ENCODE measurements around the gene ZFP36L1.
A peak's percentile ranks its signal among the peaks of the same experiment; 100 is the strongest.

ZFP36L1 gene

GRCh38 chr14:68781161-68782021 lies 11.5 kb downstream of the ZFP36L1 start:
- Histone ChIP-seq H3K4me3 (ENCODE audit: severe bottlenecking) (no peak overlapping the region), H3K4me1 (ENCODE audit: insufficient read depth, poor library complexity, severe bottlenecking) (peaks cover 40% of the 10 kb centered on the region), H3K9me3 (ENCODE audit: severe bottlenecking) (no peaks in the 10 kb centered on the region), H3K36me3 (ENCODE audit: low read depth) (no peaks in the 10 kb centered on the region), H3K27me3 (ENCODE audit: insufficient read depth, poor library complexity, severe bottlenecking) (no peaks in the 10 kb centered on the region), H3K27ac (ENCODE audit: poor library complexity, severe bottlenecking) (peak overlapping the region; percentile 99)
- no peak for DNase-seq (ENCODE audit: low spot score)
- ATAC-seq (ENCODE audit: low read depth) = no peak
- no peak for TF ChIP-seq CTCF (IDR thresholded peaks at IDR 0.05; ENCODE audit: poor library complexity, severe bottlenecking)

DNA sequence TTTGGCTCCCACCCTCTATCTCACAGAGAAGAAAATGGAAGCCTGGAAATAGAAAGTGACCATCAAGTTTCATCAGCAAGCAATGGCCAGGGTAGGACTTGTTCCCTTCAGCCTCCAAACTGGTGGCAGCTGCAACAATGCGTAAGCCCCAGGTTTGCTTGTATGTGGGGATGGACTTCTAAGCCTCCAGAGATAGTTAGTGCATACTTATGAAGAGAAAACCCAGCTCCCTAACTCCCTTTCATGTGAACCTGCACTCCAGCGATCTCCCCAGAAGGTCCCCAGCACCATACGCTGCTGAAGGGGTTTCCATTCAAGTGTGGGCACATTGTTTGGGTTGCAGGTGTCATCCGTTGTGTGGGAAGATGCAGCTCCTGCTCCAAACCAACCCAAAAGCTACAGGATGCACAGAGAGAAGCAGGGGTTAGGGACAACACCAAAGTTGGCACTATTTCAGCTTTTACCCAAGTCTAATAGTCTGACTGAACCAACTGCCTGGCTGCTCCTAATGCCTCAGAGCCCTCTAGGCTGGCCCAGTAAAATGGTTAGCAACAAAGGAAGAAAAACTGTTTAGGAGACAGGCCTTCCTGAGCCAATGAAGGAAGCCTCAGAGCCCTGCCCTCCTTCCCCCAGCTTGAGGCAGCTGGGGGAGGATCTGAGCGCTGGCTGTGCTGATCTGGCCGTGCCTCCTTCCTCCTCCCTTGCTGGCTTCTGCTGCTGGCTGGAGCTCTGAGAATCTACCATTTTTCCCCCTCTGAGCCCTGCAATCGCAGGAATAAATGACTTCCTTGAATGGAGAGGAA lies 12.3 kb downstream of the ZFP36L1 start:
- ATAC-seq (ENCODE audit: low read depth) (no peak), DNase-seq (ENCODE audit: low spot score) (no peak)
- Histone ChIP-seq H3K27ac (ENCODE audit: poor library complexity, severe bottlenecking) (peak overlapping the region; percentile 99), H3K9me3 (ENCODE audit: severe bottlenecking) (no peaks in the 10 kb centered on the region), H3K27me3 (ENCODE audit: insufficient read depth, poor library complexity, severe bottlenecking) (no peaks in the 10 kb centered on the region), H3K36me3 (ENCODE audit: low read depth) (no peaks in the 10 kb centered on the region), H3K4me1 (ENCODE audit: insufficient read depth, poor library complexity, severe bottlenecking) (peaks cover 36% of the 10 kb centered on the region), H3K4me3 (ENCODE audit: severe bottlenecking) (no peak overlapping the region)
- no peak for TF ChIP-seq CTCF (IDR thresholded peaks at IDR 0.05; ENCODE audit: poor library complexity, severe bottlenecking)

DNA sequence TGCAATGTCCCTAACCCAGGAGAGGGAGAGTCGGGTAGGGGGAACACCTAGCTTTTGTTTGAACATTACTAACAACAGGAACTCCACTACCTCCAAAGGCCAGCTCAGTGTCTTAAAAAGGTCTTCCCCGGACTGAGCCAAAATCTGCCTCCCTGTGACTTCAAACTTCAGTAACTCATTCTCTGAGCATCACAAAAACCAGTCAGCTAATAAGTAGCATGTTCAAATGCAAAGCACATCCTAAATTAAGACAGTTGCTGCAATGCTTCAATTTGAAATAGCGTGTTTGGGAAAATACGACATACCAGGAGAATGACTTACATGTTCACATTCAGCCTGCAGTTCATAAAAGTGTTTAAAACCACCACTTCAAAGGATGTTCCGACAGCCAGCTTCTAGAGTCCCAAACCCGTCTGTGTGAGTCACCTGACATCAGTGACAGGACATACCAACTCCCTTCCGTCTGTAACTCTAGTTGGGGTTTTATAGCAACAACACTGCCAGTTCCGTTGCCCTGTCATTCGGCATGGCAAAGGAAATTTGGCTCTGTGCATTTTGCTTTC lies 13.0 kb downstream of the ZFP36L1 start:
- Histone ChIP-seq H3K9me3 (ENCODE audit: severe bottlenecking) (no peaks in the 10 kb centered on the region), H3K36me3 (ENCODE audit: low read depth) (no peaks in the 10 kb centered on the region), H3K27me3 (ENCODE audit: insufficient read depth, poor library complexity, severe bottlenecking) (no peaks in the 10 kb centered on the region), H3K4me3 (ENCODE audit: severe bottlenecking) (no peak overlapping the region), H3K27ac (ENCODE audit: poor library complexity, severe bottlenecking) (peak overlapping the region; percentile 99), H3K4me1 (ENCODE audit: insufficient read depth, poor library complexity, severe bottlenecking) (peaks cover 32% of the 10 kb centered on the region)
- DNase-seq (ENCODE audit: low spot score) (no peak), ATAC-seq (ENCODE audit: low read depth) (peak; percentile 7; the same call in 2 of the 3 replicates)
- no peak for TF ChIP-seq CTCF (IDR thresholded peaks at IDR 0.05; ENCODE audit: poor library complexity, severe bottlenecking)

GRCh38 chr14:68777644-68778043 lies 15.2 kb downstream of the ZFP36L1 start:
- Histone ChIP-seq H3K27me3 (ENCODE audit: insufficient read depth, poor library complexity, severe bottlenecking) (no peaks in the 10 kb centered on the region), H3K27ac (ENCODE audit: poor library complexity, severe bottlenecking) (peak overlapping the region; percentile 99), H3K9me3 (ENCODE audit: severe bottlenecking) (no peaks in the 10 kb centered on the region), H3K4me3 (ENCODE audit: severe bottlenecking) (no peak overlapping the region), H3K4me1 (ENCODE audit: insufficient read depth, poor library complexity, severe bottlenecking) (peaks cover 35% of the 10 kb centered on the region), H3K36me3 (ENCODE audit: low read depth) (no peaks in the 10 kb centered on the region)
- ATAC-seq (ENCODE audit: low read depth) (no peak), DNase-seq (ENCODE audit: low spot score) (no peak)
- TF ChIP-seq CTCF (IDR thresholded peaks at IDR 0.05; ENCODE audit: poor library complexity, severe bottlenecking) = no peak

Data from RWPE2 (cell line).